D341Med (cell line): ENCODE results near the gene XPA.

Experiments used
- DNase-seq: peaks from one replicate; pipeline ENCODE4 v3.0.0; 2012; ENCODE audit warnings: low spot score

The XPA gene

GRCh38 chr9:97651646-97652045 lies 45.5 kb downstream of the XPA start:
- no peak for DNase-seq

- no peak for DNase-seq
These were observed 49.1 kb downstream of the XPA start for GRCh38 chr9:97647996-97648395.

DNA sequence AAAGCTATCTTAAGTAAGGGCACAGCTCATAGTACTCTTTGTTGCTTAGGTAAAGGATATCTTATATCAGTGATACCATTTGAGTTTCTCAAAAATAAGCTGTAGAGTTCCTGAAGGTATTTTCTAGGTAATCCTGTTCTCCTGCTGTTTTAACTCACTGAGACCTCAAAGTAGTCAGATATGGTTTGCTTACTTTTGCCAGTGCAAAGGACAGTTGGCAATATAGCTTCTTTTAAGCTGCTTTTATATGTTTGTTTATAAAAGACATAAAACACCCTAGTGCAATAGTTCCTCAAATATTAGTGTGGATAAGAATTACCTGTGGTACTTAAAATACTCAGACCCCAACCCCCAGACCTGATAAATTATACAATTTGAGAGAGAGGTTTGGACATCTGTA lies 51.4 kb downstream of the XPA start:
- DNase-seq: no peak

- DNase-seq: no peak
These were observed 56.8 kb downstream of the XPA start for GRCh38 chr9:97640325-97640724.

DNA sequence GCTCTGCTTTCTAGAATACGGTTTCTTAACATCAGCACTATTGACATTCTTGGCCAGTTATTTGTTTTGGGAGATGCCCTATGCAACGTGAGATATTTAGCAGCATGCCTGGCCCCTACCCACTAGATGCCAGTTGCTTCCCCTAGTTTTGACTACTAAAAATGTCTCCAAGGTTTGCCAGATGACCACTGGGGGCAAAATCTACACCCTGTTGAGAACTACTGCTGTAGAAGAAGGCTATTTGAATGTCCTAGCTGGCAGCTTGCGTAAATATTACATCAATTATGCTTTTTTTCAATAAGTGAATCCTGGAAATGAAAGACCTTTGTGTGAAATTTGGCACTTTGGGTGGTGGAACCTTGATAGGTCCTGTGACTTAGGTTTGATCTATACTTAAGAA lies 58.5 kb downstream of the XPA start:
- no peak for DNase-seq

DNA sequence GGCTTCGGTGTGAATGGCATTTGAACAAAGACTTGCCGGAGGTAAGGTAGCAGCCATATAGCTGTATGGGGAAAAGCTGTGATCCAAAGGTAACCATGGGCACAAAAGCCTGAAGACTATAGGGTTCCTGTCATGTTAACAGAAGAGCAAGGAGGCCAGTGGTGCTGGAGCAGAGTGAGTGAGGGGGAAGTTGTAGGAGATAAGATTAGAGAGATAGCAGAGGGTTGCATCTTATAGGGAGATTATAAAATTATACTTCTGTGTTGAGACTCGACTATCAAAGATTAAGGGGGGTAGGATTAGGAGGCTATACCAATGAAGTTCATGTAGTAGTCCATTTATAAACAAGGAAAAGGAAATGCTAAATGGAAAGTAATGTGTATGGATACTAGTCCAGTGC lies 60.2 kb downstream of the XPA start:
- DNase-seq: no peak

DNA sequence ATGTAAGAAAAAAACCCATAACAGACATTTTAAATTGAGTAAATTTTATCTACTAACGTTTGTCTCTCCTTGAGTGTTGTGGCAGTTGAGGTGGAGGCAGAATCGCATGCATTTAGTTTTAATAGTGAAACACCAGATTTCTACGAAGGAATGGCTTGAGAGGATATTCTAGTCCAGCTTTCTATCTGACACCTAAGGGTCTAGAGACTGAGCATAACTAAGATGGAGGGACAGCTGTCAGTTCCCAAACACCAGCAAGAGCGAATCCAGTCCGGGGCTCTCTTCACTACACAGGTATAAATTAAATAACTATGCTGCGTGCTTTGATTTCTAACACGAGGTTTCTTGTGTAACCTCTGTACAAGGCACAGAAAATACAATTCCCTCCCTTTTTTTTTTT lies 62.1 kb downstream of the XPA start:
- DNase-seq: no peak

GRCh38 chr9:97633859-97634490 lies 63.2 kb downstream of the XPA start:
- no peak for DNase-seq

DNA sequence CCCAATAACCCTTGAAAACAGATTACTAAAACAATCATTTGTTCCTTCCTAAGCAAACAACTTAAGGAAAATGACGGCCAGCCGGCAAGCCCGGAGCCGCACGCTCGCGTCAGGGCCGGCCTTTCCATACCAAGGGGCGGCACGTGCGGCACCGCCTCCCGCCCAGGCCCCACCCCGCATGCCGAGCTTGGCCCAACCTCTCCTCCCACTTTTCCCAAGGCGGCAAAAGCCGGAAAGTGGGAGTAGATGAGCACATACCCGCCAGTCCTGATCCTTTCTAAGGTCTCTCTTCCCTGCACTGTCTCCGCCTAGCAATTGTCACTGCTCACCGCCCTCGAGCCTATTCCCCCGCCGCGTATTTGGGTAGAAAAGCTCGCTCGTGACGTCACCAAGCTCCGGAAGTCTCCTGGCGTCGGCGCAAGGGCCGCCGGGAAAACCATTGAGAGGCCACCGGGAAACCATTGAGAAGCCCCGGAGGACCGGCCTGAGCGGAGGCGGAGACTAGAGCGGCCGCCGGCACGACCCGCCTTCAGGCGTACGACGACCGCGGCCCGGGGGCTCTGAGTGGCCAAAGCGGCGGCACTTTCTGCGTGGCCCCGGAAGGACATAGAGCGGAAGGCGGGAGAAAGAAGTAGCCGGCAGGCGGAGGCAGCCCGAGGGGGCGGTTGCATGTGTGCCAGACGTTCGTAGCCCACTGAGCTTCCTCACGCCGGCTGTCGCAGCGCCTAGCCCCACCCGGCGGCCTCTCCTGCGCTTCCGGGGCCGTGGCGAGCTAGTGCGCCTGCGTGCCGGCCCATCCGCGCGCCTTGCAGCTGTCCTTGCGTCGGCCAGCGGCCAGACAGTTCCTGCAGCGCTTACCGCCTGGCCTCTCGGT lies 63.9 kb downstream of the XPA start, which contains the start of the genes NCBP1 and TSTD2:
Gene NCBP1 (plus strand): TSS at position 837 of the 874 bp plus-strand sequence. CDS start 61 bp downstream, outside the sequence.
Gene TSTD2 (minus strand): TSS at position 384 of the 874 bp plus-strand sequence. CDS start 5,806 bp downstream, outside the sequence.
- DNase-seq: peak; percentile 95

DNA sequence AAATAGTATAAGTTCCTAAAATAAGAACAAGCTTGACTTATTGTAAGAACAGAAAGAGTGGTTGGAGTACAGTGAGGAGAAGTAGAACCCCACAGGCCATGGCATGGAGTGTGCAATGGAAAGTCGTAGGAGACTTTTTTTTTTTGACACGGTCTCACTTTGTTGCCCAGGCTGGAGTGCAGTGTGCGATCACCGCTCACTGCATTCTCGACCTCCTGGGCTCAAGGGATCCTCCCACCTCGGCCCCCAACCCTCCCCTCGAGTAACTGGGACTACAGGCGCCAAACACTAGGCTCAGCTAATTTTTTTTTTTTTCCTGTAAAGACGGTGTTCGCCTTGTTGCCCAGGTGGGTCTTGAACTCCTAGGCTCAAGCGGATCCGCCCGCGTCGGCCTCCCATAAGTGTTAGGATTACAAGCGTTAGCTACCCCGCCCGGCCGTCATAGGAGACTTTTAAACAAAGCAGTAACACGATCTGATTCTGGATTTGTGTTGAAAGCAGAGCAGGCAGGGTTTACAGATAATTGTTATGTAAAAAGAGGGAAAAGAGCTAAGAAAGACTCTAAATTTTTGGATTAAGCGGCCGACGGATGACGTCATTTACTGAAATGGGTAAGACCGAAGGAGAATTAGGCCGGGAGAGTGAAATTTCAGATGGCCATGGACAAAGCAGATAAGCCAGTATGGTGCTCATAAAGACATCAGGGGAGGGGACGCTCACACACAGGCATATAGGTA lies 64.7 kb downstream of the XPA start:
- peak; percentile 42 for DNase-seq

GRCh38 chr9:97630591-97630990 lies 66.5 kb downstream of the XPA start:
- no peak for DNase-seq

DNA sequence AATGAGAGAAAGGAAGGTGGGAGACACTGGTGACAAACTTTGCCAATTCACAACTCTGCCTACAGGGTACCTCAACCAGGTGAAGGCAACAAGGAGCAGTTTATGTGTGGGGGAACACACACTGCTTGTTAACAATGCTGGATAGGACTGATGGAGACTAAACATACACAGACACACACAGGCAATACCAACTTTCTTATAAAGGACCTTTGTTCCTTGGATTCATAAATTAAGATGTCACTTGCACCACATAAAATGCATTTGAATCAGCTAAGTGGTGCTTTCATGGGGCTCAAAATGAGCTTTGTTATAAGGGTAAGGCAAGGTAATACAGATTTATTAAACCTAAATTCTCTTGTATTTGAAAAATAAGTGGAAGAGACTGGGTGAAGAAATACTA lies 68.0 kb downstream of the XPA start:
- no peak for DNase-seq

GRCh38 chr9:97628668-97629067 lies 68.5 kb downstream of the XPA start:
- DNase-seq: no peak

GRCh38 chr9:97627624-97628023 lies 69.5 kb downstream of the XPA start:
- DNase-seq: no peak

GRCh38 chr9:97625620-97626019 lies 71.5 kb downstream of the XPA start:
- DNase-seq: no peak
